Smooth muscle cell (in vitro differentiated cells): ENCODE data around the gene PISD. TPM values are rescaled to one million over a fixed set of nuclear protein-coding genes. Genes with fewer than 3 reads are reported as not detected.

ENCODE experiments used
- DNase-seq: peaks from one replicate; lab custom pipeline; 2025; ENCODE audit not compliant: unreplicated experiment; lab: John Stamatoyannopoulos, UW
- H2AFZ ChIP-seq: fragments of 200-600 bp; sonication (generic); 2 replicates; pipeline ENCODE4 v1.6.0; 2016; ENCODE audit warnings: antibody characterized with exemption, low read depth, mild to moderate bottlenecking
- H3F3A ChIP-seq: fragments of 200-600 bp; sonication (generic); 2 replicates; pipeline ENCODE4 v1.6.0; 2017; ENCODE audit warnings: antibody characterized with exemption, low read depth
- H3K27ac ChIP-seq: fragments of 200-600 bp; sonication (generic); 2 replicates; pipeline ENCODE4 v1.5.1; 2016; ENCODE audit warnings: low read depth, mild to moderate bottlenecking
- H3K27me3 ChIP-seq: fragments of 200-600 bp; sonication (generic); 2 replicates; pipeline ENCODE4 v1.6.1; 2016; ENCODE audit warnings: low read depth, mild to moderate bottlenecking
- H3K36me3 ChIP-seq: fragments of 200-600 bp; sonication (generic); 2 replicates; pipeline ENCODE4 v1.5.1; 2016; ENCODE audit warnings: low read depth
- H3K4me1 ChIP-seq: fragments of 200-600 bp; sonication (generic); 2 replicates; pipeline ENCODE4 v1.5.1; 2016; ENCODE audit warnings: low read depth
- H3K4me2 ChIP-seq: fragments of 200-600 bp; sonication (generic); 2 replicates; pipeline ENCODE4 v1.6.0; 2016; ENCODE audit warnings: mild to moderate bottlenecking
- H3K4me3 ChIP-seq: fragments of 200-600 bp; sonication (generic); 2 replicates; pipeline ENCODE4 v1.5.1; 2016; ENCODE audit warnings: mild to moderate bottlenecking
- H3K79me2 ChIP-seq: fragments of 200-600 bp; sonication (generic); 2 replicates; pipeline ENCODE4 v1.6.0; 2016; ENCODE audit warnings: low read depth, mild to moderate bottlenecking
- H3K9ac ChIP-seq: fragments of 200-600 bp; sonication (generic); 2 replicates; pipeline ENCODE4 v1.6.0; 2016; ENCODE audit warnings: low read depth
- H3K9me3 ChIP-seq: fragments of 200-600 bp; sonication (generic); replicated peaks from 2 replicates; pipeline ENCODE4 v1.5.1; 2016; ENCODE audit warnings: low read depth
- H4K20me1 ChIP-seq: fragments of 200-600 bp; sonication (generic); 2 replicates; pipeline ENCODE4 v1.6.0; 2016; ENCODE audit warnings: low read depth
- WGBS: methylation state at CpG from one replicate; pipeline ENCODE4 v1.1.7; 2016; ENCODE audit warnings: low lambda C conversion rate; 5-methylcytosine and 5-hydroxymethylcytosine counted together
- polyA plus RNA-seq: library from polyadenylated mRNA; unstranded; fragments of >200 nt; fragmentation: Nextera tagmentation; extraction: Ambion mirVana; gene quantifications from 2 replicates; pipeline ENCODE4 v1.2.1, GENCODE V29; 2016
- total RNA-seq: library from RNA; depleted of rRNA; stranded (reverse); fragments of >200 nt; gene quantifications from 2 replicates; pipeline ENCODE4 v1.2.3, GENCODE V29; 2014
- TF ChIP-seq, protein P1 (sequence below): fragments of 200-600 bp; sonication (generic); IDR thresholded peaks from 2 replicates; pipeline ENCODE4 v1.5.1; 2017; ENCODE audit warnings: borderline replicate concordance, mild to moderate bottlenecking, antibody characterized with exemption; ENCODE audit not compliant: insufficient read depth, poor library complexity, severe bottlenecking

Gene PISD
- total and polyA plus RNA-seq, 2 experiments from 2014 or later, result 15.3 to 31.6 TPM

DNA sequence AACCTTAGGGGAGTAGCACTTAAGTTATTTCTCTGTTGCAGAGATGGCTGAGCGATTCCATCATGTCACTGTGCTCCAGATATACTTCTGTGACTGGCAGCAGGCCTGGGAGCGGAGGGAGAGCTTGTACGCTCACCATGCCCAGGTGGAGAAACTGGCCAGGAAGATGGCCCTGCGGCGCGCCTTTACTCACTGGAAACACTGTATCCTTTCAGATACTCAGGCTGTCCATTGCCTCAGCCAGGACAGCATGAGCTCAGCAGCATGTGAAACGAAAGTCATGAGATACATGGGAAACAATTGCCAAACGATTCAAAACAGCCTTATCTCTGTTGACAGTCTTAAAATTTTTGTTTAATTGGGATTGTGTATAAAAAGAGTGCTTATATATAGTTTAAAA, 86.8 kb downstream of the PISD start:
- no peaks in the 10 kb centered on the region for H3F3A ChIP-seq
- no peak overlapping the region for H3K27ac ChIP-seq
- H3K9ac ChIP-seq, result no peak overlapping the region
- no peaks in the 10 kb centered on the region for H3K9me3 ChIP-seq
- no peak overlapping the region for H2AFZ ChIP-seq
- H3K36me3 ChIP-seq, result no peaks in the 10 kb centered on the region
- H3K27me3 ChIP-seq, result no peaks in the 10 kb centered on the region
- no peaks in the 10 kb centered on the region for H3K4me1 ChIP-seq
- DNase-seq, result no peak
- no peak overlapping the region for H3K4me2 ChIP-seq
- TF ChIP-seq, protein P1, sequence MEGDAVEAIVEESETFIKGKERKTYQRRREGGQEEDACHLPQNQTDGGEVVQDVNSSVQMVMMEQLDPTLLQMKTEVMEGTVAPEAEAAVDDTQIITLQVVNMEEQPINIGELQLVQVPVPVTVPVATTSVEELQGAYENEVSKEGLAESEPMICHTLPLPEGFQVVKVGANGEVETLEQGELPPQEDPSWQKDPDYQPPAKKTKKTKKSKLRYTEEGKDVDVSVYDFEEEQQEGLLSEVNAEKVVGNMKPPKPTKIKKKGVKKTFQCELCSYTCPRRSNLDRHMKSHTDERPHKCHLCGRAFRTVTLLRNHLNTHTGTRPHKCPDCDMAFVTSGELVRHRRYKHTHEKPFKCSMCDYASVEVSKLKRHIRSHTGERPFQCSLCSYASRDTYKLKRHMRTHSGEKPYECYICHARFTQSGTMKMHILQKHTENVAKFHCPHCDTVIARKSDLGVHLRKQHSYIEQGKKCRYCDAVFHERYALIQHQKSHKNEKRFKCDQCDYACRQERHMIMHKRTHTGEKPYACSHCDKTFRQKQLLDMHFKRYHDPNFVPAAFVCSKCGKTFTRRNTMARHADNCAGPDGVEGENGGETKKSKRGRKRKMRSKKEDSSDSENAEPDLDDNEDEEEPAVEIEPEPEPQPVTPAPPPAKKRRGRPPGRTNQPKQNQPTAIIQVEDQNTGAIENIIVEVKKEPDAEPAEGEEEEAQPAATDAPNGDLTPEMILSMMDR, result no peak
- no peak overlapping the region for H3K4me3 ChIP-seq
- 88% methylated on average over 8 of the region's 8 CpGs for WGBS
- no peaks in the 10 kb centered on the region for H4K20me1 ChIP-seq
- H3K79me2 ChIP-seq, result no peaks in the 10 kb centered on the region

DNA sequence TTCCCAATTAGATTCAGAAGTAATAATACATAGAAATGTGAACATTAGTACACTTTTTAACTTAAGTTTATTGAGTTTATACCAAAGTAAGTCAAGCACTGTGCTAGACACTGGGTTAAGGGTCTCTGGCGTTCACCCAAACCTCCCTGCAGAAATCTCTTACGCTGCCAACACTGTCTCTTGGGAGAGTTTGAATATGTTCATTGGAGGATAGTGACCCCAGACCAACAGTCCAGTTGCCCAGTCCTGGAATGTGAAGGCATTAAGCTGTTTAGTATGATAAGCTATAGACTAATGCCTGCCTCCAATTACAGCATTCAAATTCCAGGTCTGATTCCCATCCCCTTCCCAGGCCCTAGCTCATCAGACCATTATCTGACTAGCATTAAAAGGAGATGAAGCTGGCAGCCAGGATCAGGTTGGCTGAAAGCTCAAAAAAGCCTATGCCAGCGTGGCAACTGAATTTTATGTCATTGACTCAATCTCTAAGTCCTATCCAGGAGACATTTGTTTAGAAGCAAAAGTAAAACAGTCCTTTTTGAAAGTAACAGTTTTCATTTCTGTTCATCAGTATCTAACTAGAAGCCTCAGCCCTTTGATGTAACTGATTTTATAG, 87.9 kb downstream of the PISD start:
- Histone ChIP-seq H3K4me2 (no peak overlapping the region), H3K27ac (no peak overlapping the region), H3K4me3 (no peak overlapping the region), H3K36me3 (no peaks in the 10 kb centered on the region), H3K9me3 (no peaks in the 10 kb centered on the region), H3K27me3 (no peaks in the 10 kb centered on the region), H3F3A (no peaks in the 10 kb centered on the region), H3K4me1 (no peaks in the 10 kb centered on the region), H3K9ac (no peak overlapping the region), H4K20me1 (no peaks in the 10 kb centered on the region), H2AFZ (no peak overlapping the region), H3K79me2 (no peaks in the 10 kb centered on the region)
- WGBS, result 90% methylated on average over 3 of the region's 3 CpGs
- DNase-seq, result no peak
- TF ChIP-seq, protein P1, result no peak

DNA sequence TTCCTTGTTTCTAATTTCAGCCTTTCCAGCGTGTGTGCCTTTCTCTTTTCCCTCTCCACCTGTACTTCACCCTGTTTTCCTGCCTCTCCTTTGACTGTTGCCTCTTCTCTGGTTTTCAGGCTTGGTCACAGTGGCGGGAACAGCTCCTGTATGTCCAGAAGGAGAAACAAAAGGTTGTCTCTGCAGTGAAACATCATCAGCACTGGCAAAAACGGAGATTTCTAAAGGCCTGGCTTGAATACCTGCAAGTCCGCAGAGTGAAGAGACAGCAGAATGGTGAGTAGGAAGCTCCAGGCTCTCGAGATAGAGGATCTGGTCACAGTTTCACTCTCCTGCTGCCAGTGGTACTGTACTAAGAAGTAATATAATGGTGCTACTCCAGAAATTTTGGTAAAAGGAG, 89.1 kb downstream of the PISD start:
- no peaks in the 10 kb centered on the region for H3K27me3 ChIP-seq
- H3K36me3 ChIP-seq, result no peaks in the 10 kb centered on the region
- no peaks in the 10 kb centered on the region for H4K20me1 ChIP-seq
- DNase-seq, result no peak
- H3K9me3 ChIP-seq, result no peaks in the 10 kb centered on the region
- H3K4me3 ChIP-seq, result no peak overlapping the region
- TF ChIP-seq, protein P1, result no peak
- H3K79me2 ChIP-seq, result no peaks in the 10 kb centered on the region
- 95% methylated on average over 5 of the region's 5 CpGs for WGBS
- H3K27ac ChIP-seq, result no peak overlapping the region
- H3K4me2 ChIP-seq, result no peak overlapping the region
- H3F3A ChIP-seq, result no peaks in the 10 kb centered on the region
- no peak overlapping the region for H2AFZ ChIP-seq
- no peaks in the 10 kb centered on the region for H3K4me1 ChIP-seq
- no peak overlapping the region for H3K9ac ChIP-seq

DNA sequence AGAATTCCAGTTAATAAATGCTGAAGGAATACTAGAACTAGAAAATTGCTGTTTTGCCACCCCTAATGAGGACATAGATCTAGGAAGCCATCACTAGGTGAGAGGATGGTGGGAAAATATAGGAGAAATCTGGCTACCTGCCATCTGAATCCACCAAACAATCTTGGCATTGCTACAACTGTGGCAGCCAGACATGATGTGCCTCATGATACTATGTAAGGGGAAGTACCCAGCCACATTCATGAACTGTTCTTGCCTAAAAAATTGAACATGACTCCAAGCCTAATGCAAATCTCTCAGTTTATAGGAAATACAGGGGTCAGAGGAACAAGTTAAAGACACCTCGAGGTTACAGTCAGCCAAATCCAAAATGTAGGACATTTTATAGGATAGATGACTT, 92.9 kb downstream of the PISD start:
- 92% methylated on average over 1 of the region's 1 CpG for WGBS
- Histone ChIP-seq H3K79me2 (no peaks in the 10 kb centered on the region), H3K27ac (no peak overlapping the region), H3K27me3 (no peaks in the 10 kb centered on the region), H3K9me3 (no peaks in the 10 kb centered on the region), H3K36me3 (no peaks in the 10 kb centered on the region), H3K9ac (no peak overlapping the region), H3F3A (no peaks in the 10 kb centered on the region), H3K4me2 (no peak overlapping the region), H3K4me1 (no peaks in the 10 kb centered on the region), H2AFZ (no peak overlapping the region), H3K4me3 (no peak overlapping the region), H4K20me1 (no peaks in the 10 kb centered on the region)
- no peak for DNase-seq
- TF ChIP-seq, protein P1, result no peak
